Measurements from ENCODE around the gene PROX2.

The PROX2 gene

DNA sequence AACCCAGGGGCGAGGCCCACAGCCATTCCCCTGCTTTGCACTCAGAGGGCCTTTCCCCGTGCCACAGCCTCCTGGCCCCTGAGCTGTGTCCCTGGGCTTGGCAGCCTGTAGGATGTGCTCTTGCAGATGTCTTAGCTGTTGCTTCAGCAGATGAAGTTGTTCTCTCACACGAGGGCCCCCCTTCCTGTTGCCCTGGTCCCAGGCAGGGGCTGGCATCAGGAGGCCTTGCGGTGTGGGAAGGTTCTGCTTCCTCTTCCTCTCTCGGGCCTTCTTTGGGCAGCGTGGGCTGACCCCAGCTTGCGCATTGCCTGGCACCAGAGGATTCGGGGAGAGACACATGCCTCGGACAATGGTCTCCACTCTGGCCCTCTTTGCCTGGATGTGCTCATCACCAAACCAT lies 12.7 kb downstream of the PROX2 start:
- H3K9ac ChIP-seq (ENCODE audit: insufficient read length) = no peak overlapping the region
- H3K9me3 ChIP-seq (ENCODE audit: low read depth, low read length) = no peaks in the 10 kb centered on the region
- TF ChIP-seq POLR2AphosphoS5 (IDR thresholded peaks at IDR 0.05; ENCODE audit: borderline replicate concordance, low read depth, low read length) = no peak
- TF ChIP-seq FOXP2 (optimal IDR thresholded peaks at IDR 0.05; ENCODE audit: control extremely low read depth, extremely low read length, insufficient read depth) = no peak
- TF ChIP-seq EZH2 (IDR thresholded peaks at IDR 0.05) = no peak
- DNase-seq (ENCODE audit: low read depth, low spot score) = no peak
- H3K27ac ChIP-seq = no peak overlapping the region
- no peak overlapping the region for H3K4me3 ChIP-seq
- H3K36me3 ChIP-seq (ENCODE audit: insufficient read depth, low read length) = no peaks in the 10 kb centered on the region

DNA sequence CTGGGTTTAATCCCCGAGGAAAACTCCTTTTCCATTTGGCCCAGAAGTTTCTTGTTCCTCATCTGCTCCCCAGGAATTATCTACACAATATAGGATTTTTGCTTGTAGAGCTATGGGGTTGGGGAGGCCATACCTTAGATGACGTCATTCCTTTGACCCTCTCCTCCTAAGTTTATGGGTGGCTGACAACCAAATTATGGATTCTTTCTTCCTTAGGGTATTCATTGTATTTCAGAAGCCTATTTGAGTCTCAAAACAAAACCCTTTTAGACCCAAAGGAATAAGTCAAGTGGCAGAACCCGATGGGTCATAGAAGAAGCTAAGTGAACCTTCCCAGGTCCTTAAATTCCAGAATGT lies 14.2 kb downstream of the PROX2 start:
- no peaks in the 10 kb centered on the region for H3K9me3 ChIP-seq (ENCODE audit: low read depth, low read length)
- TF ChIP-seq EZH2 (IDR thresholded peaks at IDR 0.05) = no peak
- TF ChIP-seq POLR2AphosphoS5 (IDR thresholded peaks at IDR 0.05; ENCODE audit: borderline replicate concordance, low read depth, low read length) = no peak
- no peak for TF ChIP-seq FOXP2 (optimal IDR thresholded peaks at IDR 0.05; ENCODE audit: control extremely low read depth, extremely low read length, insufficient read depth)
- H3K4me3 ChIP-seq = no peak overlapping the region
- H3K27ac ChIP-seq = peak overlapping the region; percentile 26; the same call in 1 of the 2 replicates
- H3K9ac ChIP-seq (ENCODE audit: insufficient read length) = peak overlapping the region; percentile 7
- no peaks in the 10 kb centered on the region for H3K36me3 ChIP-seq (ENCODE audit: insufficient read depth, low read length)
- no peak for DNase-seq (ENCODE audit: low read depth, low spot score)

GRCh38 chr14:74860899-74861733 lies 14.8 kb downstream of the PROX2 start:
- Histone ChIP-seq H3K9me3 (ENCODE audit: low read depth, low read length) (no peaks in the 10 kb centered on the region), H3K27ac (peak overlapping the region; percentile 68), H3K4me3 (no peak overlapping the region), H3K9ac (ENCODE audit: insufficient read length) (peak overlapping the region; percentile 7), H3K36me3 (ENCODE audit: insufficient read depth, low read length) (no peaks in the 10 kb centered on the region)
- DNase-seq (ENCODE audit: low read depth, low spot score) = peak; percentile 55
- TF ChIP-seq POLR2AphosphoS5 (IDR thresholded peaks at IDR 0.05; ENCODE audit: borderline replicate concordance, low read depth, low read length) (no peak), FOXP2 (optimal IDR thresholded peaks at IDR 0.05; ENCODE audit: control extremely low read depth, extremely low read length, insufficient read depth) (no peak), EZH2 (IDR thresholded peaks at IDR 0.05) (no peak)

DNA sequence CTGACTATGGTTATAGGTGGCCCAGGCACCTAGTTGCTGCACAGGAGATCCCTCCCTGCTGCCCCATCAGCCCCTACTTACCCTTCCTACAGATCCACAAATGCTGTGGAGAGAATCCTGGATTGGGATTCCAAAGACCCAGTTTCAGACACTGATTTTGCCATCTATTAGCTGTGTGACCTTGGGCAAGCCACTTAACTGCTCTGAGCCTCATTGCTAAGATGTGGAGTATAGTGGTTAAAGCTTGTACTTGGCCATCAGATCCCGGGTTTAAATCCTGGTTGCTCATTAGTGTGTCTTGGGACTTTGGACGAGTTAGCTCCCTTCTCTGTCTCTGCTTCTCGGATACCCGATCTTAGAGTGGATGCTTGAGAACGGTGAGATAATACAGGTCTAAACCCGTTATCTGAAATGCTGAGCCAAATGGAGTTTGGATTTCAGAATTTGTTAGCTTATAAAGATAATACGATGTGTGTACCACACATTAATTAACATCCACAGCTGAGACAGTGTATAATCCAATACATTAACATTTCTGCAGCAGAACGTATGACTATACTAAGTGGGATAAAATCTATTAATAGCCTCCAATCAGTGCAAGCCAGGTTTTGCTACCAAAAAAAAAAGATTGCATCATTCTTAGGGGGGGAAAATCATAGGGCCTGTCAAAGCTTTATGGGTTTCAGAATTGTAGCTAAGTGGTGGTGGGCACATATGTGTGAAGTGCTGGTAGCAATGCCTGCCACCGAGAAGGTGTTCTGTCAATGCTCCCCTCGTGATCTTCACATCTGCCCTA lies 16.0 kb downstream of the PROX2 start:
- no peaks in the 10 kb centered on the region for H3K9me3 ChIP-seq (ENCODE audit: low read depth, low read length)

GRCh38 chr14:74858022-74858421 lies 17.9 kb downstream of the PROX2 start:
- Histone ChIP-seq H3K9ac (ENCODE audit: insufficient read length) (no peak overlapping the region), H3K9me3 (ENCODE audit: low read depth, low read length) (no peaks in the 10 kb centered on the region), H3K36me3 (ENCODE audit: insufficient read depth, low read length) (no peaks in the 10 kb centered on the region), H3K27ac (no peak overlapping the region), H3K4me3 (no peak overlapping the region)
- TF ChIP-seq FOXP2 (optimal IDR thresholded peaks at IDR 0.05; ENCODE audit: control extremely low read depth, extremely low read length, insufficient read depth) = no peak
- TF ChIP-seq POLR2AphosphoS5 (IDR thresholded peaks at IDR 0.05; ENCODE audit: borderline replicate concordance, low read depth, low read length) = no peak
- TF ChIP-seq EZH2 (IDR thresholded peaks at IDR 0.05) = no peak
- DNase-seq (ENCODE audit: low read depth, low spot score) = no peak

More for the DNA sequence above, 16.0 kb downstream of the PROX2 start:
- Histone ChIP-seq H3K9ac (ENCODE audit: insufficient read length) (no peak overlapping the region), H3K4me3 (no peak overlapping the region; the same call in 1 of the 2 replicates), H3K27ac (peak overlapping the region; percentile 68), H3K36me3 (ENCODE audit: insufficient read depth, low read length) (no peaks in the 10 kb centered on the region)
- TF ChIP-seq EZH2 (IDR thresholded peaks at IDR 0.05) = no peak
- no peak for TF ChIP-seq POLR2AphosphoS5 (IDR thresholded peaks at IDR 0.05; ENCODE audit: borderline replicate concordance, low read depth, low read length)
- TF ChIP-seq FOXP2 (optimal IDR thresholded peaks at IDR 0.05; ENCODE audit: control extremely low read depth, extremely low read length, insufficient read depth) = no peak
- DNase-seq (ENCODE audit: low read depth, low spot score) = no peak

DNA sequence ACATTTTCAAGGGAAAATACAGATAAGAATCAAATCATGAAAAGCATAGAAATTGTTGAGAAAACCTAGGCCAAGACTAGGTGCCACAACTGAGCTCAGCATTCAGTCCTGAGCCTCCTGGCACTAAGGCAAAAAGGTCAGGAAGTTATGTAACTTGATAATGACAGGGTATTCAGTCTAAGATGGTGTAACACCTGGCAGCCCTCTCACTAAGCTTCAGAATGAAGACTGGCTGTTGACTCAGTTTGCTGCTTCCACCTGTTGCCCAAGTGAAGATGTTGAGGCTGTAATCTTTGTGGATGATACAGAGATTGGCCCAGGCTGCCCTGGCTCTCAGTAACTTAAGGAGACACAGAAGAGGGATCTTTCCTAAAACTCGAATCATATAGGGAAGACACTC lies 19.6 kb downstream of the PROX2 start:
- no peaks in the 10 kb centered on the region for H3K36me3 ChIP-seq (ENCODE audit: insufficient read depth, low read length)
- DNase-seq (ENCODE audit: low read depth, low spot score) = no peak
- no peak overlapping the region for H3K9ac ChIP-seq (ENCODE audit: insufficient read length)
- no peak overlapping the region for H3K4me3 ChIP-seq
- no peak overlapping the region for H3K27ac ChIP-seq
- H3K9me3 ChIP-seq (ENCODE audit: low read depth, low read length) = no peaks in the 10 kb centered on the region
- TF ChIP-seq EZH2 (IDR thresholded peaks at IDR 0.05) (no peak), FOXP2 (optimal IDR thresholded peaks at IDR 0.05; ENCODE audit: control extremely low read depth, extremely low read length, insufficient read depth) (no peak), POLR2AphosphoS5 (IDR thresholded peaks at IDR 0.05; ENCODE audit: borderline replicate concordance, low read depth, low read length) (no peak)

- Histone ChIP-seq H3K9ac (ENCODE audit: insufficient read length) (no peak overlapping the region), H3K27ac (no peak overlapping the region), H3K4me3 (no peak overlapping the region), H3K9me3 (ENCODE audit: low read depth, low read length) (no peaks in the 10 kb centered on the region), H3K36me3 (ENCODE audit: insufficient read depth, low read length) (no peaks in the 10 kb centered on the region)
- no peak for TF ChIP-seq POLR2AphosphoS5 (IDR thresholded peaks at IDR 0.05; ENCODE audit: borderline replicate concordance, low read depth, low read length)
- TF ChIP-seq FOXP2 (optimal IDR thresholded peaks at IDR 0.05; ENCODE audit: control extremely low read depth, extremely low read length, insufficient read depth) = no peak
- TF ChIP-seq EZH2 (IDR thresholded peaks at IDR 0.05) = no peak
- no peak for DNase-seq (ENCODE audit: low read depth, low spot score)
These were observed 20.0 kb downstream of the PROX2 start for GRCh38 chr14:74855945-74856344.

DNA sequence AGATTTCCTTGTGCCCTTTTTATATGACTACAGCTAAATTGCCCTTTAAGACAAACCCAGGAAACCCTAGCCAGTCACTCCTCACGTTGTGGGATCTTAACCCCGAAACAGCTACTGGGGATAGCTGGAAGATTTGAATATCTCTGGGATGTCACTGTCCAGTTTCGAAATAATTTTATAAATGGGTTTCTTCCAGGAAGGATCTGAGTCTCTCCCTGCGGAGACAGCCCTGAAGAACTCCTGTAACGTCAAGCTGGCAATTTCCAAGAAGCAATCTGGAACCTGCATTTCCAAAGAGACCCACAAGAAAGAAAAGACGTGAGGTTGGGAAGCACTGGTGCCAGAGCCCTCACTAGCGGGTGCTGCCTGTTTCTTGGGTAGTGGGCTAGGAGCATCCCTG lies 20.9 kb downstream of the PROX2 start:
- Histone ChIP-seq H3K9me3 (ENCODE audit: low read depth, low read length) (no peaks in the 10 kb centered on the region), H3K4me3 (no peak overlapping the region), H3K9ac (ENCODE audit: insufficient read length) (no peak overlapping the region), H3K36me3 (ENCODE audit: insufficient read depth, low read length) (no peaks in the 10 kb centered on the region), H3K27ac (peak overlapping the region; percentile 33)
- no peak for DNase-seq (ENCODE audit: low read depth, low spot score)
- TF ChIP-seq EZH2 (IDR thresholded peaks at IDR 0.05) = no peak
- no peak for TF ChIP-seq POLR2AphosphoS5 (IDR thresholded peaks at IDR 0.05; ENCODE audit: borderline replicate concordance, low read depth, low read length)
- no peak for TF ChIP-seq FOXP2 (optimal IDR thresholded peaks at IDR 0.05; ENCODE audit: control extremely low read depth, extremely low read length, insufficient read depth)
